Epithelial cell of proximal tubule (primary cell): ENCODE results near the gene MAPKAP1. TPM values are rescaled to one million over a fixed set of nuclear protein-coding genes. Genes with fewer than 3 reads are reported as not detected.

Experiments
- DNase-seq: peaks from one replicate; pipeline ENCODE4 v3.0.0-alpha.2; 2011; ENCODE audit warnings: low read depth
- H3K4me3 ChIP-seq: 2 replicates; pipeline ENCODE4 v1.5.1; 2011; ENCODE audit warnings: low read depth, mild to moderate bottlenecking, low read length
- total RNA-seq: library from RNA; depleted of rRNA; stranded (reverse); fragments of >200 nt; gene quantifications from 2 replicates; pipeline ENCODE4 v1.2.3, GENCODE V29; 2015
- TF ChIP-seq, protein P1 (sequence below): conservative IDR thresholded peaks from 2 replicates; pipeline ENCODE4 v1.5.1; 2012; ENCODE audit warnings: low read depth, mild to moderate bottlenecking, low read length

MAPKAP1 gene
- 97.7 and 100 TPM in 2 replicates for total RNA-seq

- TF ChIP-seq, protein P1, sequence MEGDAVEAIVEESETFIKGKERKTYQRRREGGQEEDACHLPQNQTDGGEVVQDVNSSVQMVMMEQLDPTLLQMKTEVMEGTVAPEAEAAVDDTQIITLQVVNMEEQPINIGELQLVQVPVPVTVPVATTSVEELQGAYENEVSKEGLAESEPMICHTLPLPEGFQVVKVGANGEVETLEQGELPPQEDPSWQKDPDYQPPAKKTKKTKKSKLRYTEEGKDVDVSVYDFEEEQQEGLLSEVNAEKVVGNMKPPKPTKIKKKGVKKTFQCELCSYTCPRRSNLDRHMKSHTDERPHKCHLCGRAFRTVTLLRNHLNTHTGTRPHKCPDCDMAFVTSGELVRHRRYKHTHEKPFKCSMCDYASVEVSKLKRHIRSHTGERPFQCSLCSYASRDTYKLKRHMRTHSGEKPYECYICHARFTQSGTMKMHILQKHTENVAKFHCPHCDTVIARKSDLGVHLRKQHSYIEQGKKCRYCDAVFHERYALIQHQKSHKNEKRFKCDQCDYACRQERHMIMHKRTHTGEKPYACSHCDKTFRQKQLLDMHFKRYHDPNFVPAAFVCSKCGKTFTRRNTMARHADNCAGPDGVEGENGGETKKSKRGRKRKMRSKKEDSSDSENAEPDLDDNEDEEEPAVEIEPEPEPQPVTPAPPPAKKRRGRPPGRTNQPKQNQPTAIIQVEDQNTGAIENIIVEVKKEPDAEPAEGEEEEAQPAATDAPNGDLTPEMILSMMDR, result no peak
- DNase-seq, result peak; percentile 51
- H3K4me3 ChIP-seq, result peak within 1 kb of the TSS; percentile 93
These were observed at the start of gene MAPKAP1 for GRCh38 chr9:125706651-125707471. Gene MAPKAP1, minus strand, starts transcription at chr9:125707208. Its CDS starts 34,634 bp downstream, at chr9:125672574.

DNA sequence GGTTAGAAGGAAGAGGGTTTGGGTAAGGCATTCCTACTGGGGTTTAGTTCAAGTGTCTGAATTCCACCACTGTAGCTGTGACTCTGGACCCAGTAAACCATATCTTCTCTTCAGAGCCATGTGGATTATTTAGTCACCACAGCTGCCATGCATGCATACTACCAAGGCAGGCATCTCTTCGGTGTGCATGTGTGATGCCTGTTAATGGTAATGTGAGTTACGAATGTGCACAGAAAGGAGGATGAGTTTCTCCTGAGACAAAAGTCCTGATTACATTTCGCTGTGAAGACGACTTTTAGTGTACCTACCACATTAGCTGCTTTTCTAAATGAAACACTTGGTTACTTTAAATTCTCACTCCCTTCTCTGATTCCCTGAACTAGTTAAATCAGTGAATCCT is 49.5 kb upstream of the MAPKAP1 start:
- DNase-seq, result no peak
- no peak overlapping the region for H3K4me3 ChIP-seq
- TF ChIP-seq, protein P1, result no peak

GRCh38 chr9:125755340-125755739 is 48.3 kb upstream of the MAPKAP1 start:
- TF ChIP-seq, protein P1, result no peak

GRCh38 chr9:125754096-125754495 is 47.1 kb upstream of the MAPKAP1 start:
- no peak overlapping the region for H3K4me3 ChIP-seq
- no peak for DNase-seq
- TF ChIP-seq, protein P1, result no peak

More at GRCh38 chr9:125755340-125755739, 48.3 kb upstream of the MAPKAP1 start:
- no peak for DNase-seq
- H3K4me3 ChIP-seq, result no peak overlapping the region

DNA sequence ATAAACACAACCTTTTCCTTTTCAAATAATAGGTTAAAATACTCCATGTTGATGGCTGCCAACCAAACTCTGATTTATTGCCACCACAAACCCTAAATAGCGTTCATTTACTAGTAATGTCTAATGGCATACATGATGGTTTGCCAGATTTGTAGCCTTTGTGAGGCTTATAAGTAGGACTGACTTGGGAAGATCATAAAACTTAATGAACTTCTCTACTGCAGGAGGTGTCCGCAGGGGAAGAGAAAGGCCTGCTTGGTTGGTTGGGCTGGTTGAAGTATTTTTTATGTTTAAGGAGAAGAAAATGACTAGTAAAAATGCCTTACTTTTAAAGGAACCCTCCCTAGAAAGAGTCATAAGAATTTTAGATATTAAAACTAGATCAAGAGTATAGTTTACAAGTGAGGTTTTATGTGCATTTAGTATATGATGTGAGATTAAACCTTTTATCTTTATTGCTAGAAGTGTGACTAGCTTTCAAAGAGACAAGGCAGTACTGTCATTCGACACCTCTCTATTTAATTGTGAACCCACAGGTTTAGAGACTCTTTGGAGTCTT is 45.1 kb upstream of the MAPKAP1 start:
- H3K4me3 ChIP-seq, result no peak overlapping the region
- TF ChIP-seq, protein P1, result no peak
- no peak for DNase-seq

GRCh38 chr9:125750627-125751011 is 43.6 kb upstream of the MAPKAP1 start:
- H3K4me3 ChIP-seq, result no peak overlapping the region
- TF ChIP-seq, protein P1, result no peak
- no peak for DNase-seq
